Naive thymus-derived CD4-positive, alpha-beta T cell (primary cell): ENCODE data around the gene SEC24C. TPM values are rescaled to one million over a fixed set of nuclear protein-coding genes. Genes with fewer than 3 reads are reported as not detected.
"Not testable (repeated sequence)": the region's sequence is repeated elsewhere in the genome, so short reads cannot be mapped to it uniquely, and the experiment has no call there.

Experiments used
- ATAC-seq: fragments of 150-1000 bp; cut with Tn5 transposase; 2 replicates; pipeline ENCODE4 v1.10.0; 2021; ENCODE audit warnings: mild to moderate bottlenecking, moderate library complexity
- CTCF ChIA-PET: fragments of 350-600 bp; sonication (Branson Sonifier 250); formaldehyde crosslinking; loops from one replicate; lab custom pipeline; 2021; ENCODE audit warnings: antibody characterized with exemption; lab: Charles Lee
- POLR2A ChIA-PET: fragments of 350-600 bp; sonication (Branson Sonifier 250); formaldehyde crosslinking; loops from one replicate; lab custom pipeline; 2021; ENCODE audit warnings: antibody characterized with exemption, inconsistent platforms; lab: Charles Lee
- DNase-seq, 9 donors: peaks; one replicate each; pipeline versions ENCODE4 v3.0.0 to v3.0.0-alpha.2; 2020 to 2022; ENCODE audit warnings: mixed read lengths in 1 of 9
- H3K27ac ChIP-seq: one replicate; pipeline ENCODE4 v1.7.0; 2013; ENCODE audit warnings: mild to moderate bottlenecking, low read depth, low read length, moderate library complexity
- H3K27me3 ChIP-seq, 2 donors: one replicate each; pipeline ENCODE4 v1.7.0; 2013; ENCODE audit warnings: low read length in 2 of 2, mild to moderate bottlenecking in 2 of 2, moderate library complexity in 2 of 2; ENCODE audit not compliant: control insufficient read depth in 2 of 2, insufficient read depth in 2 of 2
- H3K36me3 ChIP-seq, 3 experiments: 1 replicate in 2 of 3; 2 replicates in 1 of 3; pipeline ENCODE4 v1.7.0; 2013; ENCODE audit warnings: low read length in 3 of 3, mild to moderate bottlenecking in 3 of 3, moderate library complexity in 1 of 3; ENCODE audit not compliant: insufficient read depth in 3 of 3, control insufficient read depth in 2 of 3
- H3K4me1 ChIP-seq, 2 donors: one replicate each; pipeline ENCODE4 v1.7.0; 2013; ENCODE audit warnings: low read length in 2 of 2, mild to moderate bottlenecking in 2 of 2, moderate library complexity in 1 of 2; ENCODE audit not compliant: control insufficient read depth in 2 of 2, insufficient read depth in 2 of 2
- H3K4me3 ChIP-seq: 2 replicates; pipeline ENCODE4 v1.7.0; 2013; ENCODE audit warnings: mild to moderate bottlenecking, low read length
- H3K9me3 ChIP-seq, 3 experiments: 1 replicate in 2 of 3; 2 replicates in 1 of 3; pipeline ENCODE4 v1.7.0; 2013; ENCODE audit warnings: low read length in 3 of 3; ENCODE audit not compliant: control insufficient read depth in 2 of 3
- H3K27ac Mint-ChIP-seq, 9 donors: one replicate each; pipeline ENCODE4 v1.8.0; 2020 to 2022; ENCODE audit warnings: mixed read lengths in 9 of 9, mild to moderate bottlenecking in 8 of 9, moderate library complexity in 5 of 9, inconsistent platforms in 2 of 9
- H3K27me3 Mint-ChIP-seq, 5 donors: one replicate each; pipeline ENCODE4 v1.8.0; 2021 to 2022; ENCODE audit warnings: mixed read lengths in 5 of 5, mild to moderate bottlenecking in 1 of 5
- H3K36me3 Mint-ChIP-seq, 5 donors: one replicate each; pipeline ENCODE4 v1.8.0; 2020 to 2022; ENCODE audit warnings: mixed read lengths in 5 of 5, mild to moderate bottlenecking in 3 of 5, inconsistent platforms in 1 of 5
- H3K4me1 Mint-ChIP-seq, 7 donors: one replicate each; pipeline ENCODE4 v1.8.0; 2020 to 2022; ENCODE audit warnings: mixed read lengths in 7 of 7, mild to moderate bottlenecking in 3 of 7, inconsistent platforms in 1 of 7
- H3K4me3 Mint-ChIP-seq, 10 donors: one replicate each; pipeline ENCODE4 v1.8.0; 2020 to 2022; ENCODE audit warnings: mild to moderate bottlenecking in 10 of 10, mixed read lengths in 10 of 10, moderate library complexity in 6 of 10, inconsistent platforms in 2 of 10
- H3K9me3 Mint-ChIP-seq, 11 donors: one replicate each; pipeline ENCODE4 v1.8.0; 2020 to 2022; ENCODE audit warnings: mixed read lengths in 11 of 11, mild to moderate bottlenecking in 4 of 11, inconsistent platforms in 1 of 11, moderate library complexity in 1 of 11
- intact Hi-C, 2 donors: fragments of 100-400 bp; cut with micrococcal nuclease; formaldehyde crosslinking; loops; one replicate each; pipeline ENCODE4 v1.15.1; 2023
- polyA plus RNA-seq, 2 donors: library from polyadenylated mRNA; unstranded; fragments of 300-500 nt; fragmentation: Illumina TruSeq; gene quantifications; one replicate each; pipeline ENCODE4 v1.2.3, GENCODE V29; 2021
- total RNA-seq, 6 experiments: library from RNA in 5 of 6; stranded (reverse) in 5 of 6; gene quantifications; 1 replicate in 5 of 6; 2 replicates in 1 of 6; pipeline ENCODE4 v1.2.3 and lab custom pipeline; 2021 to 2026

The SEC24C gene
- total and polyA plus RNA-seq, 7 experiments from 2014 or later = 23.3 to 122 (median 82.2) TPM

DNA sequence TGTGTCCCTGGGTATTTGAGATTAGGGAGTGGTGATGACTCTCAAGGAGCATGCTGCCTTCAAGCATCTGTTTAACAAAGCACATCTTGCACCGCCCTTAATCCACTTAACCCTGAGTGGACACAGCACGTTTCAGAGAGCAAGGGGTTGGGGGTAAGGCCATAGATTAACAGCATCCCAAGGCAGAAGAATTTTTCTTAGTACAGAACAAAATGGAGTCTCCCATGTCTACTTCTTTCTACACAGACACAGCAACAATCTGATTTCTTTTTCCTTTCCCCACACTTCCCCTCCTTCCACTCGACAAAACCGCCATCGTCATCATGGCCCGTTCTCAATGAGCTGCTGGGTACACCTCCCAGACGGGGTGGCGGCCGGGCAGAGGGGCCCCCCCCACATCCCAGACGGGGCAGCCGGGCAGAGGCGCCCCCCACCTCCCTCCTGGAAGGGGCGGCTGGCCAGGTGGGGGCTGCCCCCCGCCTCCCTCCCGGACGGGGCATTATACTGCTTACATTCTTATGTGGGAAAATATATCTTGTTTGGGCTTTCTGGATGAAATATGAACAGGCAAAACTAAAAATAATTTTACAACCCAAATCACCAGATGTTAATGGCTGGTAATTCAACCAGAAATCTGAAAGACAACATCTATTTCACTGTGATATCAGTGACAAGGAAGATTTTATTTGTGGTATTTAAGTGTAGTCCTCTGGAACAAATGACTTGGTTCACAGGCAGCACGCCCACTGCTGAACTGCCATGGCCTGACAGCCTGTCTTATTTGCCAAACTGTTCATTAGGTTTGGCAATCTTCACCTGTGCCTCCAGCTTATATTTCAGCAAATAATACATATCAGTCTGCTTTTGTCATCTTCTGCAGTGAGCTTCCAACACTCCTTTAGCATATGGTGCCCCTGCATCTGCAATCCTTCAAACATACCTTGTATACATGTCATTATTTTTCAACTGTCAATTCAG lies 28.7 kb upstream of the SEC24C start:
- H3K4me1 Mint-ChIP-seq, H3K4me1 ChIP-seq, H3K4me3 ChIP-seq, H3K9me3 ChIP-seq, intact Hi-C loops, ATAC-seq, H3K27me3 ChIP-seq, DNase-seq, H3K4me3 Mint-ChIP-seq, CTCF ChIA-PET, H3K27ac ChIP-seq, H3K27me3 Mint-ChIP-seq, H3K27ac Mint-ChIP-seq, H3K9me3 Mint-ChIP-seq: not testable (repeated sequence)
- POLR2A ChIA-PET = interaction anchor here (1.1 kb wide), 1 partner anchor 28 kb away, joined by 4 read pairs; no protein-coding TSS in a partner anchor
- H3K36me3 Mint-ChIP-seq = peaks cover 0 to 48% (median 17%) of the 10 kb centered on the region in 5 donors
- peaks cover 13 to 41% (median 15%) of the 10 kb centered on the region in 3 experiments for H3K36me3 ChIP-seq

- POLR2A ChIA-PET = interaction anchor here (1.1 kb wide), 1 partner anchor 27 kb away, joined by 4 read pairs; no protein-coding TSS in a partner anchor
Measured at GRCh38 chr10:73716251-73716650, 27.9 kb upstream of the SEC24C start.

DNA sequence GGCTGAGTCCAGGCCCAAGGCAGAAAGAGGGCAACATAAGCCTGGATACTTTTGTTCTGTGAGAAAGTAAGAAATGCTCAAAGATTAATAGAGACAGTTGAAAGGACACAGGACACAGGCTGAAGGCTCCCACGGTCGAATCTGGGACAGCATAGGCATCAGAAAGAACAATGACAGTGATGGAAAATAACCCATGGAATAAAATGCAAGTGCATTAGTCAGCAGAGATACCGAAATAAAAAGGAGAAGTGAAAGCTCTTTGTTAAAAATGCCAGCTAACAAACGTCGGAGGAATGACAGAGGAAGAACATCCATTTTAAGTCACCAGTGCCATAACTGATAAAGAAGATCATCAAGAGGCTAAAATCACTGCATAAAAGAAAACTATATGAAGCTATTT lies 26.6 kb upstream of the SEC24C start:
- ATAC-seq = peak; percentile 36
- no peaks in the 10 kb centered on the region for H3K9me3 Mint-ChIP-seq
- no peaks in the 10 kb centered on the region for H3K9me3 ChIP-seq
- H3K27ac Mint-ChIP-seq = peak overlapping the region in 1 of 9 donors; percentile 2
- H3K4me1 Mint-ChIP-seq = peaks cover 0 to 9% (median 0%) of the 10 kb centered on the region in 7 donors
- H3K27me3 Mint-ChIP-seq = no peaks in the 10 kb centered on the region
- no peak overlapping the region for H3K4me3 ChIP-seq
- H3K27ac ChIP-seq = no peak overlapping the region
- peaks cover 3 to 57% (median 17%) of the 10 kb centered on the region in 5 donors for H3K36me3 Mint-ChIP-seq
- DNase-seq = no peak
- H3K4me1 ChIP-seq = no peaks in the 10 kb centered on the region
- ChIA-PET POLR2A (interaction anchor here (0.7 kb wide), 1 partner anchor 282 kb away, joined by 4 read pairs; no protein-coding TSS in a partner anchor), CTCF (no interaction called here)
- H3K4me3 Mint-ChIP-seq = no peak overlapping the region
- intact Hi-C loops = no loop called here
- H3K36me3 ChIP-seq = peaks cover 15 to 60% (median 16%) of the 10 kb centered on the region in 3 experiments
- no peaks in the 10 kb centered on the region for H3K27me3 ChIP-seq

More at GRCh38 chr10:73716251-73716650, 27.9 kb upstream of the SEC24C start:
- Mint-ChIP-seq H3K36me3 (peaks cover 0 to 52% (median 22%) of the 10 kb centered on the region in 5 donors), H3K4me3 (no peak overlapping the region), H3K9me3 (no peaks in the 10 kb centered on the region), H3K27me3 (no peaks in the 10 kb centered on the region), H3K27ac (no peak overlapping the region), H3K4me1 (peaks cover 0 to 9% (median 0%) of the 10 kb centered on the region in 7 donors)
- DNase-seq (no peak), ATAC-seq (no peak)
- no peak overlapping the region for H3K27ac ChIP-seq
- no peaks in the 10 kb centered on the region for H3K9me3 ChIP-seq
- no peaks in the 10 kb centered on the region for H3K4me1 ChIP-seq
- CTCF ChIA-PET = no interaction called here
- H3K36me3 ChIP-seq = peaks cover 13 to 48% (median 15%) of the 10 kb centered on the region in 3 experiments
- no peaks in the 10 kb centered on the region for H3K27me3 ChIP-seq
- intact Hi-C loops = no loop called here
- H3K4me3 ChIP-seq = no peak overlapping the region

DNA sequence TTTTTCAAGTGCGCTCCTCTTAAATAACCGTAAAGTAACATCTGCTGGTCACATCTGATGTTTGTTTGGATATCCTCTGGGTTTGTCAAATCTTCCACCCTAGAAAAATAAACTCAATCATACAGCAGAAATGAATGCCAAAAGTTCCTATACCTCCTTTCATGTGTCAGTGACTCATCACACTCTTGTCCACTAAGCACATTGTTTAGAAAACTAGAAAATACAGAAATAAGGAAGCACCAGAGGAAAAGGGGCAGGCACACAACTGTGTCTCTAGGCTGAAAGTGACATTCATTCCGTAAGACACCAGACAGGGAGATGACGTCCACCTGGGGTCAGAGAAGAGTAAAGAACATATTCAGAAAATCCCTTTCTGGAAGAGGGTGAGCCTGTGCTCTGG lies 23.6 kb upstream of the SEC24C start:
- H3K27ac ChIP-seq, H3K27ac Mint-ChIP-seq, intact Hi-C loops, H3K4me1 ChIP-seq, H3K27me3 ChIP-seq, DNase-seq, ATAC-seq, H3K27me3 Mint-ChIP-seq, H3K4me3 ChIP-seq, H3K9me3 Mint-ChIP-seq, H3K4me3 Mint-ChIP-seq, CTCF ChIA-PET, H3K4me1 Mint-ChIP-seq, H3K9me3 ChIP-seq: not testable (repeated sequence)
- POLR2A ChIA-PET = interaction anchor here (0.6 kb wide), 1 partner anchor 23 kb away, joined by 3 read pairs; no protein-coding TSS in a partner anchor
- H3K36me3 ChIP-seq = peaks cover 15 to 64% (median 16%) of the 10 kb centered on the region in 3 experiments
- H3K36me3 Mint-ChIP-seq = peaks cover 3 to 59% (median 17%) of the 10 kb centered on the region in 5 donors

GRCh38 chr10:73723516-73723915 lies 20.7 kb upstream of the SEC24C start:
- no peak overlapping the region for H3K27ac Mint-ChIP-seq
- H3K4me1 Mint-ChIP-seq = peaks cover 0 to 9% (median 0%) of the 10 kb centered on the region in 7 donors
- Histone ChIP-seq H3K36me3 (peaks cover 10 to 57% (median 13%) of the 10 kb centered on the region in 3 experiments), H3K9me3 (no peaks in the 10 kb centered on the region), H3K4me1 (no peaks in the 10 kb centered on the region), H3K27me3 (no peaks in the 10 kb centered on the region), H3K4me3 (no peak overlapping the region), H3K27ac (no peak overlapping the region)
- peaks cover 3 to 50% (median 11%) of the 10 kb centered on the region in 5 donors for H3K36me3 Mint-ChIP-seq
- no peaks in the 10 kb centered on the region for H3K9me3 Mint-ChIP-seq
- DNase-seq (no peak), ATAC-seq (no peak)
- H3K27me3 Mint-ChIP-seq = no peaks in the 10 kb centered on the region
- intact Hi-C loops = no loop called here
- ChIA-PET POLR2A (interaction anchor here (0.6 kb wide), 1 partner anchor 21 kb away, joined by 3 read pairs; no protein-coding TSS in a partner anchor), CTCF (interaction anchor here (0.6 kb wide), 1 partner anchor 519 kb away, joined by 4 read pairs; no protein-coding TSS in a partner anchor)
- no peak overlapping the region for H3K4me3 Mint-ChIP-seq

- not testable (repeated sequence) for H3K9me3 ChIP-seq, H3K9me3 Mint-ChIP-seq, H3K4me1 ChIP-seq, H3K27me3 Mint-ChIP-seq, H3K27me3 ChIP-seq, ATAC-seq
- Mint-ChIP-seq H3K4me3 (peak overlapping the region; percentile 95 to 100 (median 98)), H3K27ac (peak overlapping the region; percentile 91 to 98 (median 96)), H3K36me3 (peaks cover 0 to 13% (median 3%) of the 10 kb centered on the region in 5 donors), H3K4me1 (peaks cover 0 to 29% (median 21%) of the 10 kb centered on the region in 7 donors)
- CTCF ChIA-PET = interaction anchor here (1.1 to 2.7 kb wide), 2 partner anchors 13 to 39 kb away, joined by 3 to 9 read pairs; no protein-coding TSS in a partner anchor
- Histone ChIP-seq H3K4me3 (peak overlapping the region; percentile 99), H3K27ac (peak overlapping the region; percentile 82), H3K36me3 (peaks cover 7 to 41% (median 12%) of the 10 kb centered on the region in 3 experiments)
- peak in 6 of 9 donors; percentile 18 to 41 (median 20) for DNase-seq
- intact Hi-C loops = loop anchor here (1.0 kb wide), 6 partner anchors 15 to 233 kb away; partner anchors contain the start of genes PPP3CB (in 2 of the 2), SEC24C (in 2 of the 2), ZSWIM8 (in 2 of the 2) and NDST2 (in 1 of the 2)
- POLR2A ChIA-PET = interaction anchor here (1.0 to 4.0 kb wide), 6 partner anchors 14 to 483 kb away, joined by 3 to 79 read pairs (median 9); partner anchors contain the start of genes DNAJC9, PPP3CB and SEC24C
Measured at GRCh38 chr10:73729781-73730152, 14.4 kb upstream of the SEC24C start.
